ENCODE data around the gene CNTNAP2.

Gene CNTNAP2

GRCh38 chr7:147170341-147171012 lies 1053.9 kb downstream of the CNTNAP2 start:
- DNase-seq = no peak

- DNase-seq = no peak
Observed at GRCh38 chr7:147171013-147171391, 1054.4 kb downstream of the CNTNAP2 start.

- DNase-seq = no peak
Observed at GRCh38 chr7:147173883-147174282, 1057.3 kb downstream of the CNTNAP2 start.

GRCh38 chr7:147182874-147183273 lies 1066.3 kb downstream of the CNTNAP2 start:
- DNase-seq = no peak

- DNase-seq = no peak
Observed at GRCh38 chr7:147183276-147183675, 1066.7 kb downstream of the CNTNAP2 start.

GRCh38 chr7:147188467-147188866 lies 1071.9 kb downstream of the CNTNAP2 start:
- DNase-seq = no peak

GRCh38 chr7:147193476-147193875 lies 1076.9 kb downstream of the CNTNAP2 start:
- DNase-seq = no peak

GRCh38 chr7:147196481-147196880 lies 1079.9 kb downstream of the CNTNAP2 start:
- no peak for DNase-seq

- DNase-seq = no peak
Observed at GRCh38 chr7:147197006-147197405, 1080.4 kb downstream of the CNTNAP2 start.

- DNase-seq = no peak
Observed at GRCh38 chr7:147199868-147200267, 1083.3 kb downstream of the CNTNAP2 start.

- no peak for DNase-seq
Observed at GRCh38 chr7:147207988-147208387, 1091.4 kb downstream of the CNTNAP2 start.

GRCh38 chr7:147231275-147231674 lies 1114.7 kb downstream of the CNTNAP2 start:
- DNase-seq = no peak

- DNase-seq = no peak
Observed at GRCh38 chr7:147235645-147236382, 1119.2 kb downstream of the CNTNAP2 start.

GRCh38 chr7:147240468-147240867 lies 1123.9 kb downstream of the CNTNAP2 start:
- DNase-seq = no peak

- no peak for DNase-seq
Observed at GRCh38 chr7:147245274-147245673, 1128.7 kb downstream of the CNTNAP2 start.

- no peak for DNase-seq
Observed at GRCh38 chr7:147249956-147250355, 1133.4 kb downstream of the CNTNAP2 start.

GRCh38 chr7:147251751-147252325 lies 1135.2 kb downstream of the CNTNAP2 start:
- DNase-seq = no peak

- DNase-seq = no peak
Observed at GRCh38 chr7:147261693-147262092, 1145.1 kb downstream of the CNTNAP2 start.

- no peak for DNase-seq
Observed at GRCh38 chr7:147265528-147265927, 1148.9 kb downstream of the CNTNAP2 start.

- DNase-seq = no peak
Observed at GRCh38 chr7:147276106-147276505, 1159.5 kb downstream of the CNTNAP2 start.

- DNase-seq = no peak
Observed at GRCh38 chr7:147276783-147277370, 1160.3 kb downstream of the CNTNAP2 start.

- peak; percentile 94 to 97 for DNase-seq
Observed at GRCh38 chr7:147279514-147279913, 1162.9 kb downstream of the CNTNAP2 start.

GRCh38 chr7:147279964-147280374 lies 1163.4 kb downstream of the CNTNAP2 start:
- DNase-seq = peak; percentile 95 to 97

GRCh38 chr7:147282204-147282603 lies 1165.6 kb downstream of the CNTNAP2 start:
- DNase-seq = no peak

All from NCI-H1930 (cell line).